HEK293 (cell line): ENCODE measurements around the gene HPS6.

Experiments used
- CTCF ChIA-PET: fragments of 350-600 bp; formaldehyde crosslinking; extraction: SDS; loops from one replicate; lab custom pipeline; 2021; ENCODE audit warnings: antibody characterized with exemption; lab: Yijun Ruan, JAX
- POLR2A ChIA-PET: fragments of 300-600 bp; formaldehyde crosslinking; extraction: SDS; loops from one replicate; lab custom pipeline; 2020; ENCODE audit warnings: antibody characterized with exemption, inconsistent platforms; lab: Yijun Ruan, JAX
- H3K27ac ChIP-seq: fragments of 200-500 bp; sonication (Bioruptor generic); 2 replicates; pipeline ENCODE4 v1.5.1; 2014; ENCODE audit warnings: low read depth, low read length, control low read depth, inconsistent platforms; ENCODE audit errors: extremely low read depth
- H3K36me3 ChIP-seq, 2 experiments: fragments of 200-500 bp in 1 of 2; sonication (Bioruptor generic) in 1 of 2; 1 replicate in 1 of 2; 2 replicates in 1 of 2; pipeline ENCODE4 v1.5.1; 2014 to 2017; ENCODE audit warnings: inconsistent platforms in 2 of 2, low read length in 2 of 2; ENCODE audit not compliant: control insufficient read depth in 2 of 2, insufficient read depth in 1 of 2
- H3K4me1 ChIP-seq: fragments of 200-500 bp; sonication (Bioruptor generic); 2 replicates; pipeline ENCODE4 v1.5.1; 2014; ENCODE audit warnings: mild to moderate bottlenecking, low read length, inconsistent platforms; ENCODE audit not compliant: control insufficient read depth, insufficient read depth
- H3K4me3 ChIP-seq: 2 replicates; pipeline ENCODE4 v1.5.1; 2011; ENCODE audit warnings: low read depth, mild to moderate bottlenecking, control low read depth, low read length, moderate library complexity
- H3K9me3 ChIP-seq: fragments of 200-500 bp; sonication (Bioruptor generic); 2 replicates; pipeline ENCODE4 v1.5.1; 2014; ENCODE audit warnings: low read depth, low read length, inconsistent platforms; ENCODE audit not compliant: control insufficient read depth, insufficient read depth
- CTCF ChIP-seq: fragments of 450-650 bp; formaldehyde crosslinking; IDR thresholded peaks from 2 replicates; pipeline ENCODE4 v1.5.1; 2016; ENCODE audit warnings: missing biosample characterization, missing genetic modification characterization
- GLI2 ChIP-seq: fragments of 450-650 bp; formaldehyde crosslinking; IDR thresholded peaks from 2 replicates; pipeline ENCODE4; 2017; ENCODE audit warnings: missing biosample characterization, missing genetic modification characterization, low read depth, borderline replicate concordance
- KLF1 ChIP-seq: fragments of 450-650 bp; formaldehyde crosslinking; IDR thresholded peaks from 2 replicates; pipeline ENCODE4 v1.5.1; 2016; ENCODE audit warnings: missing biosample characterization, missing genetic modification characterization
- KLF16 ChIP-seq: fragments of 450-650 bp; formaldehyde crosslinking; IDR thresholded peaks from 2 replicates; pipeline ENCODE4 v1.5.1; 2017; ENCODE audit warnings: missing biosample characterization, missing genetic modification characterization
- KLF17 ChIP-seq: fragments of 450-650 bp; formaldehyde crosslinking; IDR thresholded peaks from 2 replicates; pipeline ENCODE4 v1.5.1; 2016; ENCODE audit warnings: missing biosample characterization, missing genetic modification characterization
- KLF8 ChIP-seq: fragments of 450-650 bp; formaldehyde crosslinking; IDR thresholded peaks from 2 replicates; pipeline ENCODE4 v1.5.1; 2016; ENCODE audit warnings: missing biosample characterization, missing genetic modification characterization
- MYNN ChIP-seq: fragments of 450-650 bp; formaldehyde crosslinking; IDR thresholded peaks from 2 replicates; pipeline ENCODE4 v1.5.1; 2016; ENCODE audit warnings: missing biosample characterization, missing genetic modification characterization, borderline replicate concordance
- SP7 ChIP-seq: fragments of 450-650 bp; formaldehyde crosslinking; IDR thresholded peaks from 2 replicates; pipeline ENCODE4 v1.5.1; 2016; ENCODE audit warnings: missing biosample characterization, missing genetic modification characterization
- ZBTB17 ChIP-seq: fragments of 450-650 bp; formaldehyde crosslinking; IDR thresholded peaks from 2 replicates; pipeline ENCODE4 v1.5.1; 2016; ENCODE audit warnings: missing biosample characterization, missing genetic modification characterization
- ZBTB8A ChIP-seq: fragments of 450-650 bp; formaldehyde crosslinking; IDR thresholded peaks from 2 replicates; pipeline ENCODE4 v1.5.1; 2016; ENCODE audit warnings: missing biosample characterization, missing genetic modification characterization
- ZNF16 ChIP-seq: fragments of 450-650 bp; formaldehyde crosslinking; IDR thresholded peaks from 2 replicates; pipeline ENCODE4 v1.5.1; 2016; ENCODE audit warnings: low read depth, missing biosample characterization, missing genetic modification characterization
- ZNF2 ChIP-seq: fragments of 450-650 bp; formaldehyde crosslinking; IDR thresholded peaks from 2 replicates; pipeline ENCODE4 v1.5.1; 2016; ENCODE audit warnings: missing biosample characterization, missing genetic modification characterization
- ZNF24 ChIP-seq: fragments of 450-650 bp; formaldehyde crosslinking; IDR thresholded peaks from 2 replicates; pipeline ENCODE4 v1.5.1; 2016; ENCODE audit warnings: missing biosample characterization, missing genetic modification characterization
- ZNF423 ChIP-seq: fragments of 450-650 bp; formaldehyde crosslinking; IDR thresholded peaks from 2 replicates; pipeline ENCODE4 v1.5.1; 2016; ENCODE audit warnings: missing biosample characterization, missing genetic modification characterization
- ZNF433 ChIP-seq: fragments of 450-650 bp; formaldehyde crosslinking; IDR thresholded peaks from 2 replicates; pipeline ENCODE4 v1.5.1; 2016; ENCODE audit warnings: missing biosample characterization, missing genetic modification characterization, low read depth
- ZNF501 ChIP-seq: fragments of 450-650 bp; formaldehyde crosslinking; IDR thresholded peaks from 2 replicates; pipeline ENCODE4 v1.5.1; 2016; ENCODE audit warnings: missing biosample characterization, missing genetic modification characterization
- ZNF514 ChIP-seq: fragments of 450-650 bp; formaldehyde crosslinking; IDR thresholded peaks from 2 replicates; pipeline ENCODE4 v1.5.1; 2016; ENCODE audit warnings: missing biosample characterization, missing genetic modification characterization
- ZNF621 ChIP-seq: fragments of 450-650 bp; formaldehyde crosslinking; IDR thresholded peaks from 2 replicates; pipeline ENCODE4 v1.5.1; 2017; ENCODE audit warnings: missing biosample characterization, missing genetic modification characterization
- ZNF654 ChIP-seq: fragments of 450-650 bp; formaldehyde crosslinking; IDR thresholded peaks from 2 replicates; pipeline ENCODE4 v1.5.1; 2016; ENCODE audit warnings: low read depth, missing biosample characterization, missing genetic modification characterization
- ZNF707 ChIP-seq: fragments of 450-650 bp; formaldehyde crosslinking; IDR thresholded peaks from 2 replicates; pipeline ENCODE4 v1.5.1; 2016; ENCODE audit warnings: missing biosample characterization, missing genetic modification characterization
- ZNF747 ChIP-seq: fragments of 450-650 bp; formaldehyde crosslinking; IDR thresholded peaks from 2 replicates; pipeline ENCODE4 v1.5.1; 2016; ENCODE audit warnings: missing biosample characterization, missing genetic modification characterization
- TF ChIP-seq, protein P1 (sequence below): fragments of 450-650 bp; formaldehyde crosslinking; IDR thresholded peaks from 2 replicates; pipeline ENCODE4 v1.5.1; 2017; ENCODE audit warnings: missing biosample characterization, missing genetic modification characterization
- TF ChIP-seq, protein P2 (sequence below): fragments of 450-650 bp; formaldehyde crosslinking; IDR thresholded peaks from 2 replicates; pipeline ENCODE4 v1.5.1; 2016; ENCODE audit warnings: missing biosample characterization, missing genetic modification characterization, low read depth
- TF ChIP-seq, protein P3 (sequence below): fragments of 450-650 bp; formaldehyde crosslinking; IDR thresholded peaks from 2 replicates; pipeline ENCODE4 v1.5.1; 2016; ENCODE audit warnings: missing biosample characterization, missing genetic modification characterization

HPS6 gene

DNA sequence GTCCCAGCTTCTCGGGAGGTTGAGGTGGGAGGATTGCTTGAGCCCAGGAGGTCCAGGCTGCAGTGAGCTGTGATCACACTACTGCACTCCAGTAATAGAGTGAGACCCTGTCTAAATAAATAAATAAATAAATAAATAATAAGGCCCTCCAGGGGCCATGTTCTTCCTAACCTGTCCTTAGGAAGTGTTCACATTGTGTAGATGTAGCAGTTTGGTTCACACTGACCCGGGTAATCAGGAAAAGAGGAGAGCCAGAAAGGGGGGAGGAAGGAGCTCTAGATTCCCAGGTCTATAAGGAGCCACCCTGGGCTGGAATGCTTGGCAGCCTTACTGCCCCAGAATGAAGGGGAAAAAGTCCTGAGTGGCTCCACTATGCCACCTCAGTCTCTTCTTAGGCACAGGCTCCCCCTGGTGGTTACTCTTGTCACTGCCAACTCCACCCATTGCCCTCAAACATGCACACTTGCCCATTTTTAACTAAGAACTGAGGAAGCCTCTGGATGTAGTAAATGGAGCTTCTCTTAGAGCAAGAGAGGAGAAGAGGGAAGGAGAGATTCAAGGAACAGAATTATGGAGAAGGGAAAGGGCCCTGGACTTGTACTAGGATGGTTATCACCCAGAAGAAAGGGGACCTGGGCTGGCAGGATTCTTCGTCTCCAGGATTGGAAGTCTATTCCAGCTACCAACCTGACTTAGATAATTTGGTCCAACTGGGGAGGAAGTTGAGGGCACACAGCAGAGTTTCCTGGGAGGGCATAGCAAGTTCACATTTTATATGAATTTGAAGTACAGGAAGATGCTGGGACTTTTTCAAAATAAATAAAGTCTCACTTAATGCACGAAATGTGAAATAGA, 7.8 kb downstream of the HPS6 start (continued):
- TF ChIP-seq CTCF (tag by site-specific recombination) (peak; percentile 85), ZNF707 (no peak), MYNN (tag by site-specific recombination) (no peak), GLI2 (tag by site-specific recombination) (no peak), ZNF16 (tag by site-specific recombination) (no peak), ZNF2 (peak; percentile 76; the same call in 1 of the 2 replicates), KLF1 (peak; percentile 63), ZNF501 (tag by site-specific recombination) (no peak), ZNF514 (tag by site-specific recombination) (no peak), ZNF423 (no peak), ZNF621 (tag by site-specific recombination) (no peak), ZNF24 (tag by site-specific recombination) (no peak), ZBTB8A (tag by site-specific recombination) (0 out of 2 replicates have a peak, but pooled peaks have one; percentile 15), ZBTB17 (tag by site-specific recombination) (peak; percentile 44; the same call in 1 of the 2 replicates), SP7 (tag by site-specific recombination) (peak; percentile 34; the same call in 1 of the 2 replicates), ZNF433 (no peak), ZNF654 (peak; percentile 90)
- TF ChIP-seq, protein P1, sequence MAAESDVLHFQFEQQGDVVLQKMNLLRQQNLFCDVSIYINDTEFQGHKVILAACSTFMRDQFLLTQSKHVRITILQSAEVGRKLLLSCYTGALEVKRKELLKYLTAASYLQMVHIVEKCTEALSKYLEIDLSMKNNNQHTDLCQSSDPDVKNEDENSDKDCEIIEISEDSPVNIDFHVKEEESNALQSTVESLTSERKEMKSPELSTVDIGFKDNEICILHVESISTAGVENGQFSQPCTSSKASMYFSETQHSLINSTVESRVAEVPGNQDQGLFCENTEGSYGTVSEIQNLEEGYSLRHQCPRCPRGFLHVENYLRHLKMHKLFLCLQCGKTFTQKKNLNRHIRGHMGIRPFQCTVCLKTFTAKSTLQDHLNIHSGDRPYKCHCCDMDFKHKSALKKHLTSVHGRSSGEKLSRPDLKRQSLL: peak; percentile 53
- TF ChIP-seq, protein P2, sequence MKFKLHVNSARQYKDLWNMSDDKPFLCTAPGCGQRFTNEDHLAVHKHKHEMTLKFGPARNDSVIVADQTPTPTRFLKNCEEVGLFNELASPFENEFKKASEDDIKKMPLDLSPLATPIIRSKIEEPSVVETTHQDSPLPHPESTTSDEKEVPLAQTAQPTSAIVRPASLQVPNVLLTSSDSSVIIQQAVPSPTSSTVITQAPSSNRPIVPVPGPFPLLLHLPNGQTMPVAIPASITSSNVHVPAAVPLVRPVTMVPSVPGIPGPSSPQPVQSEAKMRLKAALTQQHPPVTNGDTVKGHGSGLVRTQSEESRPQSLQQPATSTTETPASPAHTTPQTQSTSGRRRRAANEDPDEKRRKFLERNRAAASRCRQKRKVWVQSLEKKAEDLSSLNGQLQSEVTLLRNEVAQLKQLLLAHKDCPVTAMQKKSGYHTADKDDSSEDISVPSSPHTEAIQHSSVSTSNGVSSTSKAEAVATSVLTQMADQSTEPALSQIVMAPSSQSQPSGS (tag by site-specific recombination): no peak

DNA sequence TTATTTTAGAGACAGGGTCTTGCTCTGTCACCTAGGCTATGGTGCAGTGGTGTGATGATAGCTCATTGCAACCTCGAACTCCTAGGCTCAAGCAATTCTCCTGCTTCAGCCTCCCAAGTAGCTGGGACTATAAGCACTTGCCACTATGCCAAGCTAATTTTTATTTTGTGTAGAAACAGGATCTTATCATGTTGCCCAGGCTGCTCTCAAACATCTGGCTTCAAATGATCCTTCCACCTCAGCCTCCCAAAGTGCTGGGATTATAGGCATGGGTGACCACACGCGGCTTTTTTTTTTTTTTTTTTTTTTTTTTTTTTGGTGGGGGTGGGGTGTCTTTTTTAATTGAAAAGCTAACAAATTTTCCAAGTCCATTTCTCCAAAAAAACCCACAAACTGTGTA, 18.4 kb downstream of the HPS6 start:
- ChIA-PET CTCF (interaction anchor here (0.5 to 4.7 kb wide), 6 partner anchors 11 to 1857 kb away, joined by 3 to 39 read pairs (median 3); no protein-coding TSS in a partner anchor), POLR2A (interaction anchor here (1.0 kb wide), 2 partner anchors 24 to 30 kb away, joined by 3 to 6 read pairs; no protein-coding TSS in a partner anchor)
- Histone ChIP-seq H3K4me1 (0 out of 2 replicates have a peak, but pooled peaks cover 2% of the 10 kb centered on the region), H3K4me3 (no peak overlapping the region), H3K9me3 (no peaks in the 10 kb centered on the region), H3K36me3 (no peaks in the 10 kb centered on the region), H3K27ac (no peak overlapping the region)
- TF ChIP-seq KLF8 (tag by site-specific recombination) (no peak), ZNF433 (no peak), KLF17 (no peak), ZNF501 (tag by site-specific recombination) (no peak), ZNF747 (tag by site-specific recombination) (no peak), KLF16 (tag by site-specific recombination) (no peak)
- TF ChIP-seq, protein P3, sequence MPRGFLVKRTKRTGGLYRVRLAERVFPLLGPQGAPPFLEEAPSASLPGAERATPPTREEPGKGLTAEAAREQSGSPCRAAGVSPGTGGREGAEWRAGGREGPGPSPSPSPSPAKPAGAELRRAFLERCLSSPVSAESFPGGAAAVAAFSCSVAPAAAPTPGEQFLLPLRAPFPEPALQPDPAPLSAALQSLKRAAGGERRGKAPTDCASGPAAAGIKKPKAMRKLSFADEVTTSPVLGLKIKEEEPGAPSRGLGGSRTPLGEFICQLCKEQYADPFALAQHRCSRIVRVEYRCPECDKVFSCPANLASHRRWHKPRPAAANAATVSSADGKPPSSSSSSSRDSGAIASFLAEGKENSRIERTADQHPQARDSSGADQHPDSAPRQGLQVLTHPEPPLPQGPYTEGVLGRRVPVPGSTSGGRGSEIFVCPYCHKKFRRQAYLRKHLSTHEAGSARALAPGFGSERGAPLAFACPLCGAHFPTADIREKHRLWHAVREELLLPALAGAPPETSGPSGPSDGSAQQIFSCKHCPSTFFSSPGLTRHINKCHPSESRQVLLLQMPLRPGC (tag by site-specific recombination): no peak
